Aorta (tissue), 5 donors: ENCODE measurements around the gene SNRPF. TPM values are rescaled to one million over a fixed set of nuclear protein-coding genes. Genes with fewer than 3 reads are reported as not detected.
"Not testable (repeated sequence)": the region's sequence is repeated elsewhere in the genome, so short reads cannot be mapped to it uniquely, and the experiment has no call there.

ENCODE experiments used
- ATAC-seq: fragments of 200-7000 bp; cut with Tn5 transposase; one replicate; pipeline ENCODE4 v1.9.1; 2022; ENCODE audit warnings: moderate library complexity; ENCODE audit not compliant: low FRiP score
- DNase-seq, 2 donors: peaks; one replicate each; pipeline ENCODE4 v3.0.0-alpha.2; 2020
- H3K27ac ChIP-seq, 2 donors: one replicate each; pipeline ENCODE4 v1.5.1; 2013; ENCODE audit warnings: low read length in 2 of 2, mild to moderate bottlenecking in 2 of 2, moderate library complexity in 2 of 2, control low read depth in 1 of 2, inconsistent platforms in 1 of 2, low read depth in 1 of 2
- H3K27me3 ChIP-seq, 2 donors: one replicate each; pipeline ENCODE4 v1.6.1; 2013; ENCODE audit warnings: control low read depth in 1 of 2, low read length in 1 of 2, mild to moderate bottlenecking in 1 of 2, moderate library complexity in 1 of 2; ENCODE audit not compliant: insufficient read depth in 2 of 2, control insufficient read depth in 1 of 2
- H3K36me3 ChIP-seq, 2 donors: one replicate each; pipeline ENCODE4 v1.6.1; 2013; ENCODE audit warnings: control low read depth in 1 of 2, low read length in 1 of 2, mild to moderate bottlenecking in 1 of 2; ENCODE audit not compliant: insufficient read depth in 2 of 2, control insufficient read depth in 1 of 2
- H3K4me1 ChIP-seq, 2 donors: one replicate each; pipeline ENCODE4 v1.6.1; 2013; ENCODE audit warnings: low read length in 2 of 2, control low read depth in 1 of 2, mild to moderate bottlenecking in 1 of 2, moderate library complexity in 1 of 2; ENCODE audit not compliant: insufficient read depth in 2 of 2, control insufficient read depth in 1 of 2
- H3K4me3 ChIP-seq, 2 donors: one replicate each; pipeline ENCODE4 v1.5.1; 2013; ENCODE audit warnings: low read length in 2 of 2, control low read depth in 1 of 2, mild to moderate bottlenecking in 1 of 2
- H3K9me3 ChIP-seq: one replicate; pipeline ENCODE4 v1.6.1; 2013; ENCODE audit warnings: mild to moderate bottlenecking, low read length; ENCODE audit not compliant: control insufficient read depth
- WGBS, 2 donors: extraction: QIAGEN DNeasy Blood & Tissue Kit; methylation state at CpG; one replicate each; pipeline ENCODE4 v1.1.7; 2013; 5-methylcytosine and 5-hydroxymethylcytosine counted together
- intact Hi-C, 2 donors: fragments of 100-400 bp; cut with DNase I; formaldehyde crosslinking; loops; one replicate each; pipeline versions ENCODE4 v1.14.2 to v1.15.0; 2022
- long read RNA-seq, 2 donors: library from polyadenylated mRNA; unstranded; transcript quantifications; one replicate each; pipeline ENCODE4 v2.0.0, GENCODE V29; 2020 to 2021
- polyA plus RNA-seq, 2 donors: library from polyadenylated mRNA; stranded (reverse); fragments of 200-250 nt; gene quantifications; one replicate each; pipeline ENCODE4 v1.2.3, GENCODE V29; 2013
- total RNA-seq, 2 donors: library from RNA; stranded (reverse); fragmentation: NEBNext Ultra II Directional; extraction: Animal tissue kit (Norgen Biotek cat#: 25700); gene quantifications; one replicate each; pipeline ENCODE4 v1.2.1, GENCODE V29; 2021
- donor health status: healthy with polysubstance abuse.
- donor health status: Bipolar disorder and iron deficiency.
- donor health status: DM: no; HTN: no; CAD: no.
- donor health status: DM: no; HTN: no; CAD: no.
- donor health status: DM: yes; HTN: yes; CAD: no.

The SNRPF gene
- 10 to 100 TPM; 11.7 to 14.9 TPM for total RNA-seq
- polyA plus RNA-seq: 10 to 100 TPM; 17.5 to 41.3 TPM
- long read RNA-seq, donor 1, transcript SNRPF-201 (4 exons, 1,389 nt): major isoform, 8 of 8 reads
- long read RNA-seq, donor 1, partial matches to known transcripts: 0 of 8 reads
- long read RNA-seq, donor 1, other reads (novel, unspliced or antisense): 0 of 8 reads
- long read RNA-seq, donor 2, transcript SNRPF-201 (4 exons, 1,389 nt): major isoform, 10 of 12 reads
- long read RNA-seq, donor 2, partial matches to known transcripts: 1 of 12 reads
- long read RNA-seq, donor 2, other reads (novel, unspliced or antisense): 0 of 12 reads

DNA sequence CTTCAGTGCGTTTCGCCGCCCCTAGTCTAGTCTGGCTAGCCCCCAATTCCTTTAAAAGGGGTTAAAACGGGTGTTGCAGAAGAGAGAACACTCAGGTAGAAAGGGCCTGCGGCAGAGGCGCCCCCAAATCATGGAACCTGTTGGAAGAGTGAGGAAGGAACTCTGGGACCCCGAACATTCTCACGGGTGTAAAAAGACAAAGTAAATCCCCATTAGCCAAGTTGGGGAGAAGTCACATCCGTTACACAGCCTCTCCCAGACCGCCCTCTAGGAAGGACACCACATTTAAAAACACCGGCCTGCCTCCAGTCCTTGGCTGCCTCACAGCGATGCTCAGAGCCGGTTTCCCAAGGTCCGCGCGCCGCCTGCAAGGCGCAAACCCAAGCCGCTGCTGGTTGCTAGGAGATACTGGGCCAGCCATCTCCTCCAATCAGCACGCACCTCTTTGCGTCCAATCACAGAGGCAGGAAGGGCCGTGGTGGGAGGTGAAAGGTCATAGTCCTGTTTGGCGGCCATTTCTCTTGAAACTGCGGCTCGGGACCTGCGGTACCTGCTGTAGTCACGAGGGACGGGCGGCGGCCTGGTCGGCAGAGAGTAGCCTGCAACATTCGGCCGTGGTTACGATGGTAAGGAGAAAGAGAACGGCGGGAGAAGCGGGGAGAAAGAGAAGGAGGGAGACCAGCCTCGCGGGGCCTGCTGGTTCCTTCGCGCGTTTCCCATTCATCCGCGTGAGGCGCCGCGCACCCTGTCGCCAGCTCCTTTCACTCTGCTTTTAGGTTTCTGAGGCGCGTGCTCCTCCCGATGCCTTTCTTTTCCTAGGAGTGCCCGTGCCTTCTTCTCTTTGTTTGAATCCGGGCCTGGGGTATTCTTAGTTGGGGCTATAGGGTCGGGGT, at the start of gene SNRPF:
SNRPF (plus strand) TSS at position 502 of the 893 bp plus-strand sequence; CDS start at position 624, 122 bp downstream.
- intact Hi-C loops: no loop called here
- H3K27ac ChIP-seq: no peak within 1 kb of the TSS
- no peaks in the 10 kb centered on the region for H3K27me3 ChIP-seq
- peaks cover 0 to 4% of the 10 kb centered on the region in 2 donors for H3K36me3 ChIP-seq
- no peaks in the 10 kb centered on the region for H3K9me3 ChIP-seq
- peak; percentile 99 for ATAC-seq
- H3K4me1 ChIP-seq: peaks cover 2 to 6% of the 10 kb centered on the region in 2 donors
- WGBS, 2 donors: 0 to 1% methylated on average over 50 to 54 of the region's 54 CpGs
- peak within 1 kb of the TSS; percentile 58 to 65 for H3K4me3 ChIP-seq
- peak; percentile 95 to 97 for DNase-seq

- Histone ChIP-seq H3K4me3 (no peak overlapping the region), H3K9me3 (no peaks in the 10 kb centered on the region), H3K4me1 (peaks cover 0 to 3% of the 10 kb centered on the region in 2 donors), H3K36me3 (no peaks in the 10 kb centered on the region), H3K27ac (no peak overlapping the region), H3K27me3 (no peaks in the 10 kb centered on the region)
- no peak for DNase-seq
- no peak for ATAC-seq
- intact Hi-C loops: no loop called here
- 86 to 89% methylated on average over 7 of the region's 7 CpGs for WGBS, 2 donors
These were observed 49.6 kb upstream of the SNRPF start for GRCh38 chr12:95809000-95809680.

- ATAC-seq: no peak
- intact Hi-C loops: no loop called here
- Histone ChIP-seq H3K36me3 (no peaks in the 10 kb centered on the region), H3K4me3 (no peak overlapping the region), H3K4me1 (peaks cover 0 to 3% of the 10 kb centered on the region in 2 donors), H3K27ac (no peak overlapping the region), H3K9me3 (no peaks in the 10 kb centered on the region), H3K27me3 (no peaks in the 10 kb centered on the region)
- WGBS, 2 donors: 85 to 88% methylated on average over 2 of the region's 2 CpGs
- no peak for DNase-seq
These were observed 48.3 kb upstream of the SNRPF start for GRCh38 chr12:95810411-95810810.

GRCh38 chr12:95812155-95812554, 46.6 kb upstream of the SNRPF start:
- H3K27ac ChIP-seq, ATAC-seq, H3K4me3 ChIP-seq, intact Hi-C loops, DNase-seq, H3K4me1 ChIP-seq, H3K27me3 ChIP-seq, H3K36me3 ChIP-seq, H3K9me3 ChIP-seq: not testable (repeated sequence)
- 91 to 94% methylated on average over 4 of the region's 4 CpGs for WGBS, 2 donors

GRCh38 chr12:95815632-95816212, 43.0 kb upstream of the SNRPF start:
- Histone ChIP-seq H3K9me3 (no peaks in the 10 kb centered on the region), H3K4me1 (no peaks in the 10 kb centered on the region), H3K27me3 (no peaks in the 10 kb centered on the region), H3K36me3 (no peaks in the 10 kb centered on the region), H3K27ac (no peak overlapping the region), H3K4me3 (no peak overlapping the region)
- intact Hi-C loops: loop anchor here (2.0 to 5.0 kb wide), 4 partner anchors 193 to 235 kb away; no protein-coding TSS in a partner anchor
- DNase-seq (no peak), ATAC-seq (no peak)
- WGBS, 2 donors: 20 to 29% methylated on average over 5 of the region's 5 CpGs

DNA sequence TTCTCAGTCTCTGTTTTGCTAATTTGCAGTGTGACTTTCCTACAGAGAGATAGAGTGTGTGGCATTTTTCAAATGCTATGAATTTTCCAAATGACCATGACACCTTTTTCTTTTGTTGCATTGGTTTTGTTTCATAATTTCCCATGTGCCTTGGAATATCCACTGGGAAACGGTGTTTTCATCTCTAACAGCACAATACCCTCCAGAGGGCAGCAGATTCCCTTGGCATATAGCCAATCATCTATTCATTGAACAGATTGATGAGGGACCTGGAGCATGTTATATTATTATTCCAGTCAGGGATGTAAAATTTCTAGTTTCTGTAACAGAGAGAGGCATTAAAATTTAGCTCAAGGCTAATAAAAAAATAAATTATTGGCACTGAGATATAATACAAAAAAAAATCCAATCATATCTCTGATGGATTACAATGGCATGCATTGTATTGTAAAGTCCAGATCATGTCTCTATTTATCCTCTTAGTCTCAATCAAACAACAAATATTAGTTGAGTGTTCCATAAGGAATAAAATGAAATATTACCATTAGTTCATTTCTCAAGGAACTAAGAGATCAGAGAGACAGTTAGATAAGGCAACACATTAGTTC, 38.6 kb upstream of the SNRPF start:
- no peaks in the 10 kb centered on the region for H3K27me3 ChIP-seq
- WGBS, 2 donors: 0% methylated on average over 1 of the region's 1 CpG
- H3K4me1 ChIP-seq: no peaks in the 10 kb centered on the region
- H3K36me3 ChIP-seq: no peaks in the 10 kb centered on the region
- H3K4me3 ChIP-seq: no peak overlapping the region
- intact Hi-C loops: loop anchor here in 1 of 2 donors (5.0 kb wide), 1 partner anchor 177 kb away; the partner anchor contains the start of gene HAL
- ATAC-seq (no peak), DNase-seq (no peak)
- no peaks in the 10 kb centered on the region for H3K9me3 ChIP-seq
- H3K27ac ChIP-seq: no peak overlapping the region

DNA sequence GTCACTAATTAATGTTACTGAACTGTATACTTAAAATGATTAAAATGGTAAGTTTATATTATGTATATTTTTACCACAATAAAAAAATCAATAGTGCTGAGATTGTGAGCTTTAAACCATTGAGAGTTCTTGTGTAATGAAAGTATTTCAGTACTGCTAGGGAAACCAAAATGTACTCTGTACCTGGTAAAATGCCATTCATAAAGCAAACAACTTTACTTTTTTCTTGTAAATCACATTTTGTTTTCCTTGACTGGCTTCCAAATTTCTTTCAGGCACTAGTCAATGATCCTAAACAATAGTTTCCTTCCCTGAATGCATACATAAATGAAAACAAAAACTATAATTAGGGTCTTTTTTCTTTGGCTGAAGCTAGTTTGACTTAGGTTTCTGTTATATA, 29.4 kb upstream of the SNRPF start:
- ATAC-seq (no peak), DNase-seq (no peak)
- H3K9me3 ChIP-seq: no peaks in the 10 kb centered on the region
- no peaks in the 10 kb centered on the region for H3K27me3 ChIP-seq
- no peaks in the 10 kb centered on the region for H3K4me1 ChIP-seq
- no peak overlapping the region for H3K4me3 ChIP-seq
- H3K27ac ChIP-seq: no peak overlapping the region
- H3K36me3 ChIP-seq: no peaks in the 10 kb centered on the region
- intact Hi-C loops: no loop called here
